IMR-90 (cell line): ENCODE data around the gene CHP1. TPM values are rescaled to one million over a fixed set of nuclear protein-coding genes. Genes with fewer than 3 reads are reported as not detected.

Experiments
- ATAC-seq: fragments of 200-7000 bp; cut with Tn5 transposase; 2 replicates; pipeline ENCODE4 v1.9.1; 2020; ENCODE audit warnings: low read depth, mild to moderate bottlenecking, moderate library complexity
- BruUV-seq: library from RNA; stranded (reverse); fragments of 400-500 nt; replicated peaks from 2 replicates; lab custom pipeline; 2021; lab: Mats Ljungman, UMichigan
- CTCF ChIA-PET: fragments of 300-600 bp; formaldehyde crosslinking; extraction: SDS; loops from one replicate; lab custom pipeline; 2021; ENCODE audit warnings: antibody characterized with exemption; lab: Yijun Ruan, JAX
- POLR2A ChIA-PET: fragments of 300-600 bp; sonication (Branson Sonifier 250); formaldehyde crosslinking; loops from one replicate; lab custom pipeline; 2022; ENCODE audit warnings: antibody characterized with exemption; ENCODE audit not compliant: unreplicated experiment; lab: Charles Lee
- DNase-seq: peaks from one replicate; pipeline ENCODE4 v3.0.0; 2013
- H2AFZ ChIP-seq: replicated peaks from 2 replicates; pipeline ENCODE3; 2013; ENCODE audit warnings: low read length, mild to moderate bottlenecking; ENCODE audit not compliant: poor library complexity
- H2AK5ac ChIP-seq: 2 replicates; pipeline ENCODE4 v1.6.1; 2013; ENCODE audit warnings: low read depth, low read length, inconsistent platforms
- H2AK9ac ChIP-seq: replicated peaks from 2 replicates; pipeline ENCODE3; 2013; ENCODE audit warnings: mild to moderate bottlenecking, low read depth, low read length, moderate library complexity; ENCODE audit not compliant: poor library complexity
- H2BK120ac ChIP-seq: 2 replicates; pipeline ENCODE4 v1.6.1; 2013; ENCODE audit warnings: low read depth, low read length, inconsistent platforms
- H2BK15ac ChIP-seq: 3 replicates; pipeline ENCODE4 v1.6.1; 2013; ENCODE audit warnings: low read depth, low read length, inconsistent platforms
- H2BK20ac ChIP-seq: 2 replicates; pipeline ENCODE4 v1.6.1; 2013; ENCODE audit warnings: low read depth, mild to moderate bottlenecking, inconsistent platforms, low read length, moderate library complexity
- H2BK5ac ChIP-seq: 2 replicates; pipeline ENCODE4 v1.6.1; 2013; ENCODE audit warnings: mild to moderate bottlenecking, low read depth, low read length, inconsistent platforms; ENCODE audit not compliant: poor library complexity, severe bottlenecking
- H3K14ac ChIP-seq: replicated peaks from 2 replicates; pipeline ENCODE4 v1.6.1; 2013; ENCODE audit warnings: low read depth, low read length, inconsistent platforms
- H3K18ac ChIP-seq: 2 replicates; pipeline ENCODE4 v1.6.1; 2013; ENCODE audit warnings: low read depth, low read length, control low read depth
- H3K23ac ChIP-seq: 2 replicates; pipeline ENCODE4 v1.6.1; 2013; ENCODE audit warnings: low read depth, low read length, inconsistent platforms
- H3K27ac ChIP-seq: 2 replicates; pipeline ENCODE4 v1.5.1; 2013; ENCODE audit warnings: mild to moderate bottlenecking, control low read depth, low read length; ENCODE audit not compliant: insufficient read depth
- H3K27me3 ChIP-seq: 2 replicates; pipeline ENCODE4 v1.6.1; 2013; ENCODE audit warnings: low read length; ENCODE audit not compliant: control insufficient read depth, insufficient read depth
- H3K36me3 ChIP-seq: 2 replicates; pipeline ENCODE4 v1.6.1; 2013; ENCODE audit warnings: low read length, mixed read lengths; ENCODE audit not compliant: control insufficient read depth, insufficient read depth
- H3K4ac ChIP-seq: 2 replicates; pipeline ENCODE4 v1.6.1; 2013; ENCODE audit warnings: low read depth, low read length, inconsistent platforms
- H3K4me1 ChIP-seq: 2 replicates; pipeline ENCODE4 v1.6.1; 2013; ENCODE audit warnings: low read length, mixed read lengths; ENCODE audit not compliant: control insufficient read depth, insufficient read depth
- H3K4me2 ChIP-seq: 2 replicates; pipeline ENCODE4 v1.6.1; 2013; ENCODE audit warnings: low read depth, mild to moderate bottlenecking, control low read depth, low read length, moderate library complexity
- H3K4me3 ChIP-seq: 2 replicates; pipeline ENCODE4 v1.5.1; 2013; ENCODE audit warnings: low read depth, mild to moderate bottlenecking, control low read depth, low read length, moderate library complexity; ENCODE audit not compliant: insufficient read depth
- H3K56ac ChIP-seq: 2 replicates; pipeline ENCODE4 v1.6.1; 2013; ENCODE audit warnings: low read length, inconsistent platforms; ENCODE audit not compliant: insufficient read depth; ENCODE audit errors: extremely low read depth
- H3K79me1 ChIP-seq, 2 experiments: 2 replicates each; pipeline ENCODE4 v1.6.1; 2013; ENCODE audit warnings: low read length in 2 of 2, inconsistent platforms in 1 of 2, low read depth in 1 of 2
- H3K9ac ChIP-seq: 2 replicates; pipeline ENCODE4 v1.6.1; 2013; ENCODE audit warnings: low read depth, low read length, control low read depth
- H3K9me1 ChIP-seq: 2 replicates; pipeline ENCODE4 v1.6.1; 2013; ENCODE audit warnings: low read length, inconsistent platforms; ENCODE audit not compliant: insufficient read depth
- H3K9me3 ChIP-seq: 2 replicates; pipeline ENCODE4 v1.6.1; 2013; ENCODE audit warnings: low read length; ENCODE audit not compliant: control insufficient read depth, insufficient read depth
- H4K20me1 ChIP-seq: 2 replicates; pipeline ENCODE4 v1.6.1; 2013; ENCODE audit warnings: low read length, inconsistent platforms; ENCODE audit not compliant: insufficient read depth
- H4K5ac ChIP-seq: 2 replicates; pipeline ENCODE4 v1.6.1; 2013; ENCODE audit warnings: mild to moderate bottlenecking, low read depth, low read length, control low read depth
- H4K8ac ChIP-seq, 2 experiments: 2 replicates each; pipeline ENCODE4 v1.6.1; 2013; ENCODE audit warnings: low read depth in 2 of 2, low read length in 2 of 2, control low read depth in 1 of 2, inconsistent platforms in 1 of 2
- H4K91ac ChIP-seq: 2 replicates; pipeline ENCODE4 v1.6.1; 2013; ENCODE audit warnings: low read depth, low read length, inconsistent platforms; ENCODE audit not compliant: insufficient read depth
- CEBPB ChIP-seq: IDR thresholded peaks from 2 replicates; pipeline ENCODE4 v1.6.1; 2012; ENCODE audit warnings: low read depth, low read length, improper control_type of control experiment
- MAFK ChIP-seq: IDR thresholded peaks from 2 replicates; pipeline ENCODE4 v1.6.1; 2012; ENCODE audit warnings: low read depth, low read length, improper control_type of control experiment
- MAZ ChIP-seq: IDR thresholded peaks from 2 replicates; pipeline ENCODE4 v1.6.1; 2012; ENCODE audit warnings: low read depth, mild to moderate bottlenecking, low read length, improper control_type of control experiment, moderate library complexity, borderline replicate concordance
- RCOR1 ChIP-seq: IDR thresholded peaks from 2 replicates; pipeline ENCODE4 v1.6.1; 2012; ENCODE audit warnings: mild to moderate bottlenecking, low read length, improper control_type of control experiment; ENCODE audit not compliant: insufficient replicate concordance
- WGBS, 2 experiments: methylation state at CpG; one replicate each; pipeline versions ENCODE4 v1.1.5 to v1.1.7; 2013; ENCODE audit warnings: missing lambda C conversion rate in 2 of 2; ENCODE audit not compliant: insufficient read length in 1 of 2; ENCODE audit errors: extremely low coverage in 2 of 2; 5-methylcytosine and 5-hydroxymethylcytosine counted together
- dilution Hi-C: fragments of 300-500 bp; cut with HindIII; formaldehyde crosslinking; loops from one replicate; pipeline ENCODE4 v1.14.3; 2018; ENCODE audit warnings: low sequenced_read_pairs; ENCODE audit not compliant: unreplicated experiment
- in situ Hi-C: fragments of 300-500 bp; cut with MboI; formaldehyde crosslinking; loops from 3 replicates; pipeline ENCODE4 v1.14.3; 2019; ENCODE audit warnings: low sequenced_read_pairs, inconsistent platforms, mixed read lengths
- intact Hi-C: fragments of 100-400 bp; cut with micrococcal nuclease; formaldehyde crosslinking; loops from 2 replicates; pipeline ENCODE4 v1.10.0; 2022
- polyA plus RNA-seq, 3 experiments: library from polyadenylated mRNA; depleted of rRNA; stranded (reverse); fragments of >200 nt; gene quantifications; 2 replicates each; pipeline ENCODE4 v1.2.3, GENCODE V29; 2012; ENCODE audit warnings: low replicate concordance in 1 of 3
- total RNA-seq: library from RNA; depleted of rRNA; stranded (reverse); fragments of >200 nt; gene quantifications from 2 replicates; pipeline ENCODE4 v1.2.3, GENCODE V29; 2012

The CHP1 gene
- total and polyA plus RNA-seq, 2 of the 4 experiments (the other 2 are of a cell fraction), result 39.2 to 96.1 TPM

DNA sequence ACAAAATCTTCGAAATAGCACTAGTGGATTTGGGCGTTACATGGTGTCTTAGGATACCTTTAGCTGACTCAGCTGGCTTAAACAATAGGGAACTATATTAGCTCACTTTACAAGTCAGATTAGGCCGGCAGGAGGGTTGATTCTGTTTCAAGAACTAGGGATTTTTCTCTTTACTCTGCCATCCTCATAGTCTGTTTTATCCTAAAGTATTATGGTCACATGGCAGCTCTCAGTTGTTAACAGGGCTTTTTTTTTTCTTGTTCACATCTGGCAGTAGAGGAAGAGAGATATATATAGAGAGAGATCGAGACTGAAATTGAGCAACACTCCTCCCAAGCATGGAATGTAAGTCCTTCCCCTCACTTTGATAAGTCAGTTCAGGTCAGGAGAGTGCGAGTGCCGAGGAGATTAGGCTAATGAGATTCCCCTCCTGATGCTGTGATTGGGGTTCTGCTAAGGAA is 32.9 kb downstream of the CHP1 start:
- BruUV-seq, result no TSS peak

More for the DNA sequence above, 32.9 kb downstream of the CHP1 start:
- Histone ChIP-seq H3K27ac (no peak overlapping the region), H3K4me3 (no peak overlapping the region), H3K23ac (no peak overlapping the region), H3K27me3 (no peaks in the 10 kb centered on the region), H3K9ac (no peak overlapping the region), H2AK5ac (no peak overlapping the region), H4K8ac (no peak overlapping the region), H3K79me1 (peaks cover 0 to 6% of the 10 kb centered on the region in 2 experiments; a peak in 3 of 4 replicates), H3K36me3 (peaks cover 5% of the 10 kb centered on the region), H3K14ac (no peak overlapping the region), H3K9me3 (no peaks in the 10 kb centered on the region), H4K91ac (no peak overlapping the region), H4K20me1 (no peaks in the 10 kb centered on the region), H2BK5ac (no peak overlapping the region), H2AK9ac (no peak overlapping the region), H3K4me1 (peaks cover 1% of the 10 kb centered on the region), H2BK15ac (no peak overlapping the region), H3K4ac (no peak overlapping the region), H3K4me2 (no peak overlapping the region), H3K18ac (no peak overlapping the region), H2AFZ (no peak overlapping the region), H4K5ac (no peak overlapping the region), H3K56ac (no peak overlapping the region), H3K9me1 (peaks cover 5% of the 10 kb centered on the region; the same call in 1 of the 2 replicates), H2BK20ac (no peak overlapping the region), H2BK120ac (no peak overlapping the region)
- ATAC-seq (peak; percentile 51), DNase-seq (peak; percentile 52)
- WGBS, 2 experiments, result 100% methylated on average over 1 of the region's 6 CpGs; no CpG with 5 or more reads in 1 of the 2 experiments
- in situ Hi-C loops (no loop called here), dilution Hi-C loops (no loop called here), intact Hi-C loops (no loop called here)
- TF ChIP-seq RCOR1 (no peak), MAFK (peak; percentile 48), MAZ (no peak), CEBPB (peak; percentile 50; the same call in 1 of the 2 replicates)
- CTCF ChIA-PET, result no interaction called here
- POLR2A ChIA-PET, result no interaction called here
